ENCODE results near the gene CCER1.

DNA sequence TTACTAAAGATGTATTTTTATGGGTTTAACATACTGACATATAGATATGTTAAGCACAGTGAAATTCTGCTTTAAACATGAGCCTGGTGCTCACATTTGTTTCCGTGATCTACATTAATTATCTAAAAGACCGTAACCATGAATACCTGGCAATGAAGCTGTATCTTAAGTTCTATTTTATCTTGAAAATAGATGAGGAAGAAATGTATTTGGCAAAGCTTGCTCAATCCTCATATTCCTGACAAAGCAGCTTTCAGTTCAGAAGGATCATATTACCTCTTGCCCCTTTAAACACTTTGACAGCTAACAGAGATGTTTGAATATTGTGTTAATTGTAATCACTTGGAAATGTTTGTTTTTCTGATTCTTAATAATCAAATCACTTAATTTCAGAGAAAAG, 40.0 kb upstream of the CCER1 start:
- TF ChIP-seq POLR2A (IDR thresholded peaks at IDR 0.05) = no peak
- TF ChIP-seq, protein P1, sequence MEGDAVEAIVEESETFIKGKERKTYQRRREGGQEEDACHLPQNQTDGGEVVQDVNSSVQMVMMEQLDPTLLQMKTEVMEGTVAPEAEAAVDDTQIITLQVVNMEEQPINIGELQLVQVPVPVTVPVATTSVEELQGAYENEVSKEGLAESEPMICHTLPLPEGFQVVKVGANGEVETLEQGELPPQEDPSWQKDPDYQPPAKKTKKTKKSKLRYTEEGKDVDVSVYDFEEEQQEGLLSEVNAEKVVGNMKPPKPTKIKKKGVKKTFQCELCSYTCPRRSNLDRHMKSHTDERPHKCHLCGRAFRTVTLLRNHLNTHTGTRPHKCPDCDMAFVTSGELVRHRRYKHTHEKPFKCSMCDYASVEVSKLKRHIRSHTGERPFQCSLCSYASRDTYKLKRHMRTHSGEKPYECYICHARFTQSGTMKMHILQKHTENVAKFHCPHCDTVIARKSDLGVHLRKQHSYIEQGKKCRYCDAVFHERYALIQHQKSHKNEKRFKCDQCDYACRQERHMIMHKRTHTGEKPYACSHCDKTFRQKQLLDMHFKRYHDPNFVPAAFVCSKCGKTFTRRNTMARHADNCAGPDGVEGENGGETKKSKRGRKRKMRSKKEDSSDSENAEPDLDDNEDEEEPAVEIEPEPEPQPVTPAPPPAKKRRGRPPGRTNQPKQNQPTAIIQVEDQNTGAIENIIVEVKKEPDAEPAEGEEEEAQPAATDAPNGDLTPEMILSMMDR (IDR thresholded peaks at IDR 0.05) = no peak
- no peak for TF ChIP-seq POLR2AphosphoS5 (IDR thresholded peaks at IDR 0.05; ENCODE audit: insufficient read depth in 1 of 2, low read depth in 1 of 2)

All from vagina (tissue), 2 donors.